ENCODE measurements around the gene HMOX1.

HMOX1 gene

GRCh38 chr22:35378621-35379020 lies 2.3 kb upstream of the HMOX1 start:
- H3K27me3 ChIP-seq (replicated peaks; ENCODE audit: insufficient read depth, low read length), result no peaks in the 10 kb centered on the region
- no peak overlapping the region for H3K4me2 ChIP-seq (ENCODE audit: low read depth, low read length)
- H3K4me3 ChIP-seq (ENCODE audit: low read length), result no peak overlapping the region
- peaks cover 23% of the 10 kb centered on the region for H3F3A ChIP-seq (ENCODE audit: insufficient read depth, low read length)
- H3K9me2 ChIP-seq (replicated peaks; ENCODE audit: insufficient read depth, low read length), result no peaks in the 10 kb centered on the region
- DNase-seq, result no peak
- H3K9ac ChIP-seq (ENCODE audit: low read length), result no peak overlapping the region
- no peak for TF ChIP-seq EZH2phosphoT487 (IDR thresholded peaks at IDR 0.05; ENCODE audit: low read length)
- no peak for TF ChIP-seq CTCF (IDR thresholded peaks at IDR 0.05; ENCODE audit: low read length)
- TF ChIP-seq EZH2 (optimal IDR thresholded peaks at IDR 0.05; ENCODE audit: low read depth, low read length), result no peak
- no peak overlapping the region for H3K27ac ChIP-seq (ENCODE audit: low read length)
- no peaks in the 10 kb centered on the region for H3K79me2 ChIP-seq (ENCODE audit: low read length)
- no peaks in the 10 kb centered on the region for H3K9me3 ChIP-seq (replicated peaks; ENCODE audit: insufficient read depth, low read length)
- H3K4me1 ChIP-seq (ENCODE audit: low read length), result peaks cover 27% of the 10 kb centered on the region
- H2AFZ ChIP-seq (ENCODE audit: low read length), result no peak overlapping the region
- H3K36me3 ChIP-seq (replicated peaks; ENCODE audit: insufficient read depth, low read length), result no peaks in the 10 kb centered on the region
- H4K20me1 ChIP-seq (ENCODE audit: insufficient read depth, low read length), result no peaks in the 10 kb centered on the region

GRCh38 chr22:35379146-35379993 lies 1.5 kb upstream of the HMOX1 start:
- Histone ChIP-seq H3K4me3 (ENCODE audit: low read length) (no peak overlapping the region), H3K4me1 (ENCODE audit: low read length) (peaks cover 27% of the 10 kb centered on the region), H3K27me3 (replicated peaks; ENCODE audit: insufficient read depth, low read length) (no peaks in the 10 kb centered on the region), H3K9ac (ENCODE audit: low read length) (no peak overlapping the region), H4K20me1 (ENCODE audit: insufficient read depth, low read length) (no peaks in the 10 kb centered on the region), H3K9me3 (replicated peaks; ENCODE audit: insufficient read depth, low read length) (no peaks in the 10 kb centered on the region), H3K79me2 (ENCODE audit: low read length) (no peaks in the 10 kb centered on the region), H2AFZ (ENCODE audit: low read length) (no peak overlapping the region), H3K27ac (ENCODE audit: low read length) (no peak overlapping the region), H3K4me2 (ENCODE audit: low read depth, low read length) (no peak overlapping the region), H3F3A (ENCODE audit: insufficient read depth, low read length) (peaks cover 23% of the 10 kb centered on the region), H3K9me2 (replicated peaks; ENCODE audit: insufficient read depth, low read length) (no peaks in the 10 kb centered on the region), H3K36me3 (replicated peaks; ENCODE audit: insufficient read depth, low read length) (no peaks in the 10 kb centered on the region)
- no peak for DNase-seq
- no peak for TF ChIP-seq CTCF (IDR thresholded peaks at IDR 0.05; ENCODE audit: low read length)

GRCh38 chr22:35380013-35380412 lies 883 bp upstream of the HMOX1 start:
- H3K79me2 ChIP-seq (ENCODE audit: low read length), result no peaks in the 10 kb centered on the region
- H2AFZ ChIP-seq (ENCODE audit: low read length), result peak overlapping the region; percentile 89; the same call in 1 of the 2 replicates
- no peaks in the 10 kb centered on the region for H3K9me3 ChIP-seq (replicated peaks; ENCODE audit: insufficient read depth, low read length)
- no peaks in the 10 kb centered on the region for H3K36me3 ChIP-seq (replicated peaks; ENCODE audit: insufficient read depth, low read length)
- no peak overlapping the region for H3K4me3 ChIP-seq (ENCODE audit: low read length)
- no peaks in the 10 kb centered on the region for H4K20me1 ChIP-seq (ENCODE audit: insufficient read depth, low read length)
- H3K9ac ChIP-seq (ENCODE audit: low read length), result no peak overlapping the region
- peaks cover 27% of the 10 kb centered on the region for H3K4me1 ChIP-seq (ENCODE audit: low read length)
- no peak for TF ChIP-seq CTCF (IDR thresholded peaks at IDR 0.05; ENCODE audit: low read length)
- TF ChIP-seq EZH2phosphoT487 (IDR thresholded peaks at IDR 0.05; ENCODE audit: low read length), result no peak
- no peak for TF ChIP-seq EZH2 (optimal IDR thresholded peaks at IDR 0.05; ENCODE audit: low read depth, low read length)
- no peak overlapping the region for H3K4me2 ChIP-seq (ENCODE audit: low read depth, low read length)
- no peak overlapping the region for H3K27ac ChIP-seq (ENCODE audit: low read length)
- DNase-seq, result no peak
- H3K27me3 ChIP-seq (replicated peaks; ENCODE audit: insufficient read depth, low read length), result no peaks in the 10 kb centered on the region
- H3F3A ChIP-seq (ENCODE audit: insufficient read depth, low read length), result peaks cover 23% of the 10 kb centered on the region
- H3K9me2 ChIP-seq (replicated peaks; ENCODE audit: insufficient read depth, low read length), result no peaks in the 10 kb centered on the region

Measured in MM.1S (cell line).